Mucosa of stomach (tissue), 1 donor: ENCODE results near the gene NIPAL4.

Experiments used
- H3K27me3 ChIP-seq: one replicate; pipeline ENCODE4 v1.7.0; 2013; ENCODE audit warnings: mild to moderate bottlenecking, low read length; ENCODE audit not compliant: control insufficient read depth, insufficient read depth
- H3K36me3 ChIP-seq: one replicate; pipeline ENCODE4 v1.7.0; 2013; ENCODE audit warnings: low read length; ENCODE audit not compliant: control insufficient read depth, insufficient read depth
- H3K4me1 ChIP-seq: one replicate; pipeline ENCODE4 v1.7.0; 2013; ENCODE audit warnings: mild to moderate bottlenecking, low read length; ENCODE audit not compliant: control insufficient read depth, insufficient read depth
- H3K4me3 ChIP-seq: one replicate; pipeline ENCODE4 v1.7.0; 2013; ENCODE audit warnings: low read length
- H3K9ac ChIP-seq: one replicate; pipeline ENCODE4 v1.7.0; 2013; ENCODE audit warnings: mild to moderate bottlenecking, low read length, moderate library complexity
- H3K9me3 ChIP-seq: one replicate; pipeline ENCODE4 v1.7.0; 2013; ENCODE audit warnings: mild to moderate bottlenecking, low read length, moderate library complexity; ENCODE audit not compliant: control insufficient read depth
- donor health status: Pancreatic carcinoma.

NIPAL4 gene

GRCh38 chr5:157449011-157449723 lies 10.8 kb upstream of the NIPAL4 start:
- H3K27me3 ChIP-seq: no peaks in the 10 kb centered on the region
- no peaks in the 10 kb centered on the region for H3K9me3 ChIP-seq
- no peaks in the 10 kb centered on the region for H3K36me3 ChIP-seq
- no peak overlapping the region for H3K4me3 ChIP-seq
- peaks cover 5% of the 10 kb centered on the region for H3K4me1 ChIP-seq
- no peak overlapping the region for H3K9ac ChIP-seq

GRCh38 chr5:157450024-157450423 lies 10.0 kb upstream of the NIPAL4 start:
- H3K27me3 ChIP-seq: no peaks in the 10 kb centered on the region
- no peaks in the 10 kb centered on the region for H3K36me3 ChIP-seq
- no peaks in the 10 kb centered on the region for H3K9me3 ChIP-seq
- no peak overlapping the region for H3K4me3 ChIP-seq
- no peak overlapping the region for H3K9ac ChIP-seq
- peaks cover 5% of the 10 kb centered on the region for H3K4me1 ChIP-seq

DNA sequence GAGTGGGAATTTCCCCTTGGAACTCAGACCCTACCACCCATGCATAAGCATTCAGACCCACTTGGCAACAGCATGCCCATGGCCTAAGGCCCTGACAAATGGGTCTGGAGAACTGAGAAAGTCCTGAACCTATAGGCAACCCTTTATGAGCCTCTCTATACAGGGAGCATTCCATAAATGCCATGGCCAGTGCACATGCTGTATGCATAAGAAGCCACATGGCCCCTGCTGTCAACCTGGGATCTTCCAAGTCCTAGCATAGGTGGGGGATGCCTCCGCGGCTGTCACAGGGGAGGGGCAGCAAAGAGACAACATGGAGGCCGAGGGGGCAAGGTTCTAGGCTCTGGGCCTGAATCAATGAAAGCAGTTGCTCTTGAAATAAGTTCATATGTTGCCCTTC lies 8.2 kb upstream of the NIPAL4 start:
- Histone ChIP-seq H3K27me3 (no peaks in the 10 kb centered on the region), H3K9me3 (no peaks in the 10 kb centered on the region), H3K4me3 (no peak overlapping the region), H3K36me3 (no peaks in the 10 kb centered on the region), H3K9ac (no peak overlapping the region), H3K4me1 (peaks cover 5% of the 10 kb centered on the region)

DNA sequence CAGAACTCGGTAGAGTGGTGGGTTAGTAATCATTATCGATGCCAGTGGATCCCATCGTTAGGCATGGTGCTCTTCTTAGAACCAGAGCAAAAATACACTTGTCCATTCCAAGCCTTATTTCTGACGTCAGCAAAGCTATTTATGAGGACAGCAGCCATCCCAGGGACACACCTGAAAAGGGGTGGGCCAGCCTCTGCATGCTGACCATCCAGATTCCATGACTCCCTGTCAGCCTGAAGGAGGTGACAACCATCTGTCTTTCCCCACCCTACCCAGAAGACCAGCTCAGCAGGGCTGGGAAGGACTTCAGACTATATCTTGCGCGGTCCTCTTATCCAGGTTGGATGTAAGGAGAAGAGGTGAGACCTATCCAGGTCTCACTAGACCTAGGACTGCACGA lies 5.7 kb upstream of the NIPAL4 start:
- Histone ChIP-seq H3K4me3 (no peak overlapping the region), H3K9me3 (no peaks in the 10 kb centered on the region), H3K36me3 (no peaks in the 10 kb centered on the region), H3K9ac (no peak overlapping the region), H3K4me1 (peaks cover under 1% of the 10 kb centered on the region), H3K27me3 (no peaks in the 10 kb centered on the region)

GRCh38 chr5:157455057-157455456 lies 5.0 kb upstream of the NIPAL4 start:
- no peaks in the 10 kb centered on the region for H3K9me3 ChIP-seq
- H3K9ac ChIP-seq: no peak overlapping the region
- no peaks in the 10 kb centered on the region for H3K36me3 ChIP-seq
- H3K4me3 ChIP-seq: no peak overlapping the region
- no peaks in the 10 kb centered on the region for H3K4me1 ChIP-seq
- peaks cover 4% of the 10 kb centered on the region for H3K27me3 ChIP-seq

GRCh38 chr5:157456301-157456700 lies 3.7 kb upstream of the NIPAL4 start:
- no peaks in the 10 kb centered on the region for H3K36me3 ChIP-seq
- H3K4me3 ChIP-seq: no peak overlapping the region
- H3K27me3 ChIP-seq: peaks cover 16% of the 10 kb centered on the region
- no peaks in the 10 kb centered on the region for H3K4me1 ChIP-seq
- H3K9me3 ChIP-seq: no peaks in the 10 kb centered on the region
- no peak overlapping the region for H3K9ac ChIP-seq

DNA sequence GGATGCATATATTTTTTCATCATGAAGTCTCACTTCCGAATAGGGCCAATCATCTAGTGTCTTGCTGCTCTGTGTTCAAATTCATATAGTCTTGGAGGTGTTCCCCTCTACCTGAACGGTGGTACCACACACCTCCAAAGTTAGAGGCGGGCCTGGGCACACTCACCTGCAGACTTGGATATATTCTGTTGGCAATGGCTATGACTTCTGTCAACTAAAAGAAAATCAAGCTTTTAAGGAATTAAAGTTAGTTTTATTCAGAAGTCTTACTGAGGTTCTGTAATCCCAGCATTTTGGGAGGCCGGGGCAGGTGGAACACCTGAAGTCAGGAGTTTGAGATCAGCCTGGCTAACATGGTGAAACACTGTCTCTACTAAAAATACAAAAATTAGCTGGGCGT lies 2.6 kb upstream of the NIPAL4 start:
- Histone ChIP-seq H3K36me3 (no peaks in the 10 kb centered on the region), H3K27me3 (peaks cover 19% of the 10 kb centered on the region), H3K9ac (no peak overlapping the region), H3K4me1 (no peaks in the 10 kb centered on the region), H3K4me3 (no peak overlapping the region), H3K9me3 (no peaks in the 10 kb centered on the region)

- H3K9me3 ChIP-seq: no peaks in the 10 kb centered on the region
- no peak overlapping the region for H3K9ac ChIP-seq
- no peaks in the 10 kb centered on the region for H3K4me1 ChIP-seq
- H3K27me3 ChIP-seq: peaks cover 19% of the 10 kb centered on the region
- H3K4me3 ChIP-seq: no peak overlapping the region
- no peaks in the 10 kb centered on the region for H3K36me3 ChIP-seq
Observed at GRCh38 chr5:157458835-157459234, 1.2 kb upstream of the NIPAL4 start.

DNA sequence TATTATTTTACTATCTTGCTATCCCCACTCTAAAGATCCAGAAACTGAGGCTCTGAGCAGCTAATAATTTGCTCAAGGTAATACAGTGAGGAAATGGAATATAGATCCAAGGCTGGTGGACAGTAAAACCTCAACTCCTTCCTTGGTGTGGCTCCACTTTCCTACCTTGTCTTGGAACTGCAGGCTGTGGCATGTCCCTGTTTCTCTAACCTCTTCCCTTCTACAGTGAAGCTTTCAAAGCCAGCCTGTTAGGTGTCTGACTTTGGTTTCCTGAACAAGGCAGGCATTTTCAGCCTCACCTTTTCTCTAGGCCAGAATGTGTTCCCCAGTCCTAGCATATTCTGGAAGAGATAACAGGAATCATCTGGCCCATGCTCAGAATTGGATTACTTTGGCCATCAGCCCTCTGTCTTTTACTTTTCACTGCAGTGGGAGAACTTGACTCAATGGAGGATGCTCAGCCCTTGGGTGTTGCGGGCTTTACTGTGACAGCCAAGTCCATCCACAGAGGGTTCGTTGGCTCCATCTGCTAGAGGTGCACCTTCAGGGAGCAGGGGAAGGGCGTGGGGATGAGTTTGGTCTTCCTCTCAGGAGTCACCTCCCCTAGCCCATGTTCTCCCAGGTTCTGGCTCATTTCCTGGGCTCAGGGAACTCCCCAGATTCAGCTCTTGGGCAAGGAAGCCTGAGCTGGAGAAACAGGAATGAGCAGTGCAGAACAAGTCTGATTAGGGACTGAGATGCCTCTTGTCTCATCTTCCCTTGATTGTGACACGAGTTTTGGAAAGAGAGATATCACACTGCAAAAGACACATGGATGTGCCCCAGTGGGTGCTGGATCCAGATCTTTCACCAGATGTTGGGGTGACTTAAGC lies 1.1 kb downstream of the NIPAL4 start:
- no peak overlapping the region for H3K4me3 ChIP-seq
- no peaks in the 10 kb centered on the region for H3K4me1 ChIP-seq
- no peaks in the 10 kb centered on the region for H3K36me3 ChIP-seq
- H3K9ac ChIP-seq: no peak overlapping the region
- peaks cover 19% of the 10 kb centered on the region for H3K27me3 ChIP-seq
- no peaks in the 10 kb centered on the region for H3K9me3 ChIP-seq

DNA sequence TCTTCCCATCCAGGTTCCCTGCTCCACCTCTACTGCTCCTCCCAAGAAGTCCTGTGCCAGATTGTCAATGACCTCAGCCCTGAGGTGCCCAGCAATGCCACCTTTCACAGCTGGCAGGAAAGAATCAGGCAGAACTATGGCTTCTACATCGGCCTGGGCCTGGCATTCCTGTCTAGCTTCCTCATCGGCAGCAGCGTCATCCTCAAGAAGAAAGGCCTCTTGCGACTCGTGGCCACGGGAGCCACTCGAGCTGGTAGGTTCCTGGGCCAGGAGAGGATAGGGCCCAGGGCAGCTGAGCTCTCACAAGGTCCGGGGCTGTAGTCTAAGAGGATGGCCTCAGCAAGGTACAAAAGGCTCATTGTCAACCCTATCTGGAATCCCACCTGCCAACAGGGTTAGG lies 3.1 kb downstream of the NIPAL4 start:
- no peak overlapping the region for H3K9ac ChIP-seq
- no peak overlapping the region for H3K4me3 ChIP-seq
- H3K36me3 ChIP-seq: no peaks in the 10 kb centered on the region
- H3K27me3 ChIP-seq: peaks cover 19% of the 10 kb centered on the region
- H3K9me3 ChIP-seq: no peaks in the 10 kb centered on the region
- H3K4me1 ChIP-seq: no peaks in the 10 kb centered on the region

DNA sequence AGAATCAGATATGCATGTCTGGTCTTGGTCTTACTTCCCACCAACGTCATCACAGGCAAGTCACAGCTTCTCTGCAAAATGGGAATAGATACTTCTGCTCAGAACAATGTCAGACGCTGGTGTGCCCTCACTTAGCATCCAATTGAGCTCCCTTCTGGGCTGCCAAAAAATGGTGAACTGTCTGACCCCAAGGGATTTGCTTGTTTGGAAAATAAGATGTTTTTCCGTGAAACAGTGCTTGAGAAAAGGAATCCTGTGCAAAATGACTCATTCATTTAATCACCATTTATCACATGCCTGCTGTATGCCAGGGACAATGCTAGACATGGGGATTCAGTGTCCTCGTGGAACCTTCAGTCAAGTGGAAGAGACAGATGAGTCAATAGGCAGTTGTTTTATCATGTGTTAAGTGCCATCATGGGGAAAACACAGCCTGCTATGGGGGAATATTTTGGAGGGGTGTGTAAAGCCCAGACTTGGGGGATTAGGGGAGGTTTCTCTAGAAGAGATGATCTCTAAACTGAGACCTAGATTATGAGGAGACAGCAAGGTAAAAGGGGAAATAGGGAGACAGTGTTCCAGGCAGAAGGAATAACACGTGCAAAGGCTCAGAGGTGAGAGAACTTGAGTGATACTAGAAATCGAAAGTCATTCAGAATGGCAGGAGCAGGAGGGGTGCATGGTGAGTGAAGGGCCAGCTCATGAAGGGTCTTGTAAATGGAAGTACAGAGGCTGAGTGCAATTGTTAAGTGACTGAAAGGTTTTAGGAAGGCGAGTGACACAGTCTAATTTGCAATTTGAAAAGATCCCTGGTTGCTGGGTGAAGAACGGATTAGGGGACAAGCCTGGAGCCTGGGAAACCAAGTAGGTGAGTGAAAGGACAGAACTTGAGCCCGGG lies 3.9 kb downstream of the NIPAL4 start:
- H3K27me3 ChIP-seq: peaks cover 19% of the 10 kb centered on the region
- no peak overlapping the region for H3K9ac ChIP-seq
- H3K4me1 ChIP-seq: no peaks in the 10 kb centered on the region
- no peak overlapping the region for H3K4me3 ChIP-seq
- no peaks in the 10 kb centered on the region for H3K9me3 ChIP-seq
- H3K36me3 ChIP-seq: no peaks in the 10 kb centered on the region
